Left colon (tissue), 2 donors: ENCODE results near the gene TKFC. TPM values are rescaled to one million over a fixed set of nuclear protein-coding genes. Genes with fewer than 3 reads are reported as not detected.

Experiments used
- ATAC-seq: fragments of 200-7000 bp; cut with Tn5 transposase; one replicate; pipeline ENCODE4 v1.9.1; 2020; ENCODE audit warnings: mild to moderate bottlenecking, moderate library complexity
- DNase-seq, 2 donors: peaks; one replicate each; pipeline ENCODE4 v3.0.0-alpha.2; 2020
- intact Hi-C, 2 donors: fragments of 100-400 bp; cut with DNase I in 1 of 2; cut with micrococcal nuclease in 1 of 2; formaldehyde crosslinking; loops; one replicate each; pipeline versions ENCODE4 v1.11.2 to v1.14.0; 2022; cut with DNase I, micrococcal nuclease
- total RNA-seq, 2 donors: library from RNA; stranded (reverse); fragmentation: NEBNext Ultra II Directional; extraction: Animal tissue kit (Norgen Biotek cat#: 25700); gene quantifications; one replicate each; pipeline ENCODE4 v1.2.1, GENCODE V29; 2021
- donor health status: DM: no; HTN: no; CAD: no.
- donor health status: DM: yes; HTN: yes; CAD: no.

The TKFC gene
- total RNA-seq, 2 donors from 2014 or later = 58.5 to 61.5 TPM

DNA sequence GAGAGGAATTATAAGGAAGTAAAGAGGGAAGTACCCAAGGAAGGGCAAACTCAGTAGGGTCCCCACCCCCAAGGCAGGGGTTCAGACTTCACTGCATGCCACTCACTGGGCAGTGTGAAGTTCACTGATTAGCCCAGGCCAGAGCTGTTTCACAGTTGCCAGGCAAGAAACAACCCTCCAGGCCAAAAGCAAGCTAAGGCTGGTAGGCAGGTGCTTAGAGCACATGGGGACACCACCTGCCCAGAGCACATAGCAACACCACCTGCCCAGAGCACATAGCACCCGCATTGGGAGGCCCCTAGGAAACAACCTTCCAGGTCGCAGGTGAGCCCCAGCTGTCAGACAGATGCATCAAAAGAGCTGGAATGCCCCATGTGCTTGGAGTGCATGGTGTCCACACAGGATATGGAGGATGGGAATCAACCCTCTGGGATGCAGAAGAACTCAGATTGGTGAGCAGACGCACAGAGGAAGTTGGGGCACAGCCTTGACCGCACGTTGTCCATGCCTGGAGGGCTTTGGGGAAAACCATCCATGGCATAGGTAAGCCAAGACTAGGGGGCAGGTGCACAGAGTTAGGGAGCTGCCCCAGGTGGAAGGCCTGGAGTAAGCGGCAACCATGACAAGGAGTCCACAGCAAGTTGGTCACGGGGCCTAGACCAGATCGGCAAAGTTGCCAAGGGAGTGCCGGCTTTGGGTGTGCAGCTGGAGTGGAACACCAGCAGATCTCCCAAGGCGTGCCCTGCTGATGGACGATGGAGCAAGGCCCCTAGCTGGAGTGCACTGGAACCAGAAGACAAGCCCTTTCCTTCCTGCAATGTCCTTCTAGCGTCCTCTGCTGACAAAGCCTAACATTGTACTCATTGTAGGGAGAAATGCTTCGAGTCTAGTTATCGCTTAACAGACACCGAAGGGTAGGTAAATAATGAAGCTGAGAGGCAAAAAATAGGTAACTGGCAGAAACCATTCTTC lies 51.5 kb downstream of the TKFC start:
- ATAC-seq = peak; percentile 30
- no peak for DNase-seq
- intact Hi-C loops = loop anchor here (5.0 to 10.0 kb wide), 3 partner anchors 47 to 130 kb away; partner anchors contain the start of genes DDB1 (in 1 of the 2) and TKFC (in 1 of the 2)

DNA sequence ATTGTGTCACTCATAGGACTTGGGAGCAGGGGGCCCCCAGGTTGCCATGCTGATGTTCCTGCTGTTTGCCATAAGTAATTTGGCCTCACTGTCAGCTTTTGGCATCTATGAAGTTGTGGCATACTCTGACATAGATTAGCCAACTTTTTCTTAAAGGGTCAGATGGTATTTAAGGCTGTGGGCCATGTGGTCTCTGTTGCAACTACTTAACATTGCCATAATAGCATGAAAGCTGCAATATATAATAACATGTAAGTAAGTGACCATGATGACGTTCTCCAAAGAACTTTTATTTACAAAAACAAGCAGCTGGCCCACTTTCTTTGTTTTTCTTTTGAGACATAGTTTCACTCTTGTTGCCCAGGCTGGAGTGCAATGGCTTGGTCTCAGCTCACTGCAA lies 57.1 kb downstream of the TKFC start:
- intact Hi-C loops = no loop called here
- ATAC-seq (no peak), DNase-seq (no peak)

DNA sequence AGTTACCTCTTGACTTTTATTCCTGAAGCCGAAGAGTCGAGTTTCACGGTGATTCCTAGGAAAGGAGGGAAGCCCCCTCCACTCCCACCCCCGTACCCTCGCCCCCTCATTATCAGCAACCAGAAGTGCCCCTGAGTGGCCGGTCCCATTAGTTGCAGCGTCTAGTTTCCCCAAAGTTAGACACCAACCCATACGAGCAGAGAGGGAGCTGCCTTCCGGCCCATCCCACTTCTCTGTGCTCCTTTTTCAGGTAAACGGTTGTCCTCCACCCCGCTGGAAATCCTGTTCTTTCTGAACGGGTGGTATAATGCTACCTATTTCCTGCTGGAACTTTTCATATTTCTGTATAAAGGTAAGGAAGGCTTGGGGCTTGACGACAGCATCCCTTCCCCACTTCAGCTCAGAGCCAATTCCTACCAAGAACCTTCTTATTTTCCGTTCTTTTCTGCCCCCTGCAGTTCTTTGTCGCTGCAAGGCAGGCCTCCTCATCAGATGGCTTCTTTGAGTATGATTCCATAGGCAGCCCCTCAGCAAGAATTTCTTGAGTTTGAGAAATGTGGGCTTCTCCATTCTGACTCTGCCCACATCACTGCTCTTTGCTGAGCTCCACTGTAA lies 60.1 kb downstream of the TKFC start:
- intact Hi-C loops = no loop called here
- DNase-seq (no peak), ATAC-seq (peak; percentile 42)

Other genes with a start within 250 kb of the TKFC start
- 1 to 10 TPM in 1 of 2 donors, under 1 TPM in 1; 0.21 to 1.0 TPM for gene CD5, start 230.7 kb upstream of the TKFC start, total RNA-seq
- gene VPS37C, start 171.8 kb upstream of the TKFC start, total RNA-seq = 10 to 100 TPM; 25.4 to 27.3 TPM
- not detected for gene PGA3, start 129.7 kb upstream of the TKFC start, total RNA-seq
- under 1 TPM; 0.14 to 0.52 TPM for gene PGA4, start 110.9 kb upstream of the TKFC start, total RNA-seq
- under 1 TPM in 1 of 2 donors, not detected in 1; 0.22 TPM for gene PGA5, start 92.1 kb upstream of the TKFC start, total RNA-seq
- gene VWCE, start 37.9 kb upstream of the TKFC start, total RNA-seq = under 1 TPM; 0.36 to 0.76 TPM
- gene DDB1, start 123 bp upstream of the TKFC start, total RNA-seq = 100 to 1,000 TPM; 138 to 149 TPM
- gene CYB561A3, start 28.7 kb downstream of the TKFC start, total RNA-seq = 10 to 100 TPM; 80.6 to 80.8 TPM
- gene TMEM138, start 29.1 kb downstream of the TKFC start, total RNA-seq = 10 to 100 TPM; 33.9 to 40.5 TPM
- 1 to 10 TPM; 7.9 to 8.5 TPM for gene TMEM216, start 59.4 kb downstream of the TKFC start, total RNA-seq
- gene CPSF7, start 96.7 kb downstream of the TKFC start, total RNA-seq = 10 to 100 TPM; 58.1 to 59.0 TPM
- gene SDHAF2, start 96.9 kb downstream of the TKFC start, total RNA-seq = 10 to 100 TPM; 33.4 to 39.2 TPM
- under 1 TPM; 0.61 to 0.75 TPM for gene LRRC10B, start 175.5 kb downstream of the TKFC start, total RNA-seq
- 10 to 100 TPM; 18.6 to 24.1 TPM for gene SYT7, start 247.8 kb downstream of the TKFC start, total RNA-seq